Cardiac ventricle fibroblast (primary cell): ENCODE data around the gene WLS. TPM values are rescaled to one million over a fixed set of nuclear protein-coding genes. Genes with fewer than 3 reads are reported as not detected.

Source experiments
- total RNA-seq: library from RNA; depleted of rRNA; stranded (reverse); fragments of >200 nt; gene quantifications from 2 replicates; pipeline ENCODE4 v1.2.3, GENCODE V29; 2015

The WLS gene
- total RNA-seq: 74.7 and 88.2 TPM in 2 replicates

DNA sequence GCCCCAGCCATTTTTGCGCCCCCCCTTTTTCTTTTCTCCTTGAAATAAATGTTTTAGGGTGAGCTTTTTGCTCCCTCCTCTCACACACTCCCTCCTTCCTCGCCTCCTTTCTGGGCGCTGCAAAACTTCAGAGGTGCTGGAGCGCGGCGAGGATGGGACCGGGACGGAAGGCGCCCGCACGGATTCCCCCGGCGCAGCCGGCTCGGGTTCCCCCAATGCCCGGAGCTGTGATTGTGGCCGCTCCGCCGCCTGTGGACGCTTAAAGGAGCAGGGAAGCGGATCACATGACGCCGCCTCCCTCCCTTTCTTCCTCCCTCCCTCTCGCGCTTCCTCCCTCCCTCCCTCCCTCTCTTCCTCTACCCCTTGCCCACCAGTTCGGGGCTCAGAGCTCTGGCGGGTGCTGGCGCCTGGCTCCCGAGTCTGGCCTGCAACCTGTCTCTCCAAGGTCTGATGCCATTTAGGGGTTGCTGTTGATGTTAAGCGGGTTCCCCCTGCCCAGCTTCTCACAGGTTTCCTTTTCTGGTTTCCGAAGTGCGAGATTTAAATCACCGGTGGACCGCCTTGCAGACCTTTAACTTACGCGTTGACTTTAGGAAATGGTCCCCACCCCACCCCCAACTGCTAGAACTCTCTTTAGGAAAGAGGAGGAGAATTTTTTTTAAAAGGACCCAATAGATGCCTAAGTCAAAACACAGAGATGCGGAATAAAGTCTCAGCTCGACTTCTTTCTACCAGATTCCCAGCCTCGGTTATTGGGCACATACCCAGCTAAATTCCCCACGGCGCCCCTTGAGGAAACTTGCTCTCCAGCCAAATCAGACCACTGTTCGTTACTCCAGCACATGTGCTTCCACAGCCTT, at the start of gene WLS:
Gene WLS, minus strand, starts transcription at position 235 of the 860 bp plus-strand sequence. Its CDS starts 224 bp downstream, at position 11.

Other genes starting within 250 kb of the WLS start
- gene DIRAS3, start 181.9 kb downstream of the WLS start, total RNA-seq: 4.4 and 6.2 TPM in 2 replicates
- not detected in 2 replicates for gene RPE65, start 217.4 kb upstream of the WLS start, total RNA-seq